ENCODE measurements around the gene GIT1. TPM values are rescaled to one million over a fixed set of nuclear protein-coding genes. Genes with fewer than 3 reads are reported as not detected.

GIT1 gene
- total RNA-seq, 6 experiments from 2014 or later, result 24.1 to 29.7 (median 28.7) TPM

GRCh38 chr17:29597361-29598172, 8.1 kb upstream of the GIT1 start:
- Mint-ChIP-seq H3K4me1 (ENCODE audit: low read depth) (peaks cover 10% of the 10 kb centered on the region; the same call in 1 of the 2 replicates), H3K27me3 (ENCODE audit: insufficient read depth) (peaks cover 6% of the 10 kb centered on the region), H3K36me3 (ENCODE audit: low read depth) (no peaks in the 10 kb centered on the region), H3K4me3 (no peak overlapping the region), H3K27ac (no peak overlapping the region), H3K9me3 (no peaks in the 10 kb centered on the region)
- TF ChIP-seq CTCF (IDR thresholded peaks at IDR 0.05), result no peak
- DNase-seq, result no peak

- Mint-ChIP-seq H3K27ac (no peak overlapping the region), H3K9me3 (no peaks in the 10 kb centered on the region), H3K4me1 (ENCODE audit: low read depth) (peaks cover 17% of the 10 kb centered on the region), H3K4me3 (no peak overlapping the region), H3K27me3 (ENCODE audit: insufficient read depth) (peaks cover 7% of the 10 kb centered on the region), H3K36me3 (ENCODE audit: low read depth) (no peaks in the 10 kb centered on the region)
- TF ChIP-seq CTCF (IDR thresholded peaks at IDR 0.05), result no peak
- no peak for DNase-seq
Observed at GRCh38 chr17:29596811-29597210, 7.4 kb upstream of the GIT1 start.

GRCh38 chr17:29595943-29596774, 6.7 kb upstream of the GIT1 start:
- no peak overlapping the region for H3K27ac Mint-ChIP-seq
- H3K27me3 Mint-ChIP-seq (ENCODE audit: insufficient read depth), result peaks cover 8% of the 10 kb centered on the region; the same call in 1 of the 2 replicates
- no peak for TF ChIP-seq CTCF (IDR thresholded peaks at IDR 0.05)
- H3K4me1 Mint-ChIP-seq (ENCODE audit: low read depth), result peaks cover 24% of the 10 kb centered on the region
- no peak for DNase-seq
- H3K36me3 Mint-ChIP-seq (ENCODE audit: low read depth), result no peaks in the 10 kb centered on the region
- H3K9me3 Mint-ChIP-seq, result no peaks in the 10 kb centered on the region
- no peak overlapping the region for H3K4me3 Mint-ChIP-seq

- Mint-ChIP-seq H3K4me3 (no peak overlapping the region; the same call in 1 of the 2 replicates), H3K36me3 (ENCODE audit: low read depth) (no peaks in the 10 kb centered on the region), H3K27ac (no peak overlapping the region), H3K27me3 (ENCODE audit: insufficient read depth) (peaks cover 7% of the 10 kb centered on the region; the same call in 1 of the 2 replicates), H3K9me3 (no peaks in the 10 kb centered on the region), H3K4me1 (ENCODE audit: low read depth) (peaks cover 32% of the 10 kb centered on the region)
- no peak for DNase-seq
- TF ChIP-seq CTCF (IDR thresholded peaks at IDR 0.05), result no peak
Observed at GRCh38 chr17:29595107-29595942, 5.9 kb upstream of the GIT1 start.

GRCh38 chr17:29594519-29595090, 5.2 kb upstream of the GIT1 start:
- H3K36me3 Mint-ChIP-seq (ENCODE audit: low read depth), result no peaks in the 10 kb centered on the region
- peaks cover 39% of the 10 kb centered on the region for H3K4me1 Mint-ChIP-seq (ENCODE audit: low read depth)
- no peak overlapping the region for H3K27ac Mint-ChIP-seq
- TF ChIP-seq CTCF (IDR thresholded peaks at IDR 0.05), result no peak
- peaks cover 7% of the 10 kb centered on the region; the same call in 1 of the 2 replicates for H3K27me3 Mint-ChIP-seq (ENCODE audit: insufficient read depth)
- peak overlapping the region; percentile 57 for H3K4me3 Mint-ChIP-seq
- no peak for DNase-seq
- no peaks in the 10 kb centered on the region for H3K9me3 Mint-ChIP-seq
